ENCODE measurements around the gene AK2.

GRCh38 chr1:33015216-33015615, 21.5 kb downstream of the AK2 start:
- no peak for TF ChIP-seq CTCF (IDR thresholded peaks at IDR 0.05)
- no peak for TF ChIP-seq POLR2A (IDR thresholded peaks at IDR 0.05)
- no peak for TF ChIP-seq EP300 (IDR thresholded peaks at IDR 0.05)
